CD4-positive, alpha-beta T cell treated with Interferon alpha-2 for 1 hour (primary cell): Measurements from ENCODE around the gene R3HCC1L.

Experiments used
- DNase-seq, 2 donors: peaks; one replicate each; pipeline ENCODE4 v3.0.0-alpha.2; 2020 to 2022

R3HCC1L gene

GRCh38 chr10:98292971-98293370 lies 158.5 kb downstream of the R3HCC1L start:
- DNase-seq, result no peak

- DNase-seq, result no peak
Measured at GRCh38 chr10:98293550-98294269, 159.3 kb downstream of the R3HCC1L start.

- DNase-seq, result no peak
Measured at GRCh38 chr10:98294270-98294627, 159.8 kb downstream of the R3HCC1L start.
